ENCODE measurements around the gene RIPK1.

GRCh38 chr6:3023663-3024483, 44.4 kb upstream of the RIPK1 start:
- peak; percentile 63 for TF ChIP-seq POLR2A (IDR thresholded peaks at IDR 0.05)
- TF ChIP-seq CTCF (IDR thresholded peaks at IDR 0.05) = no peak
